Measurements from ENCODE around the gene PRXL2A.

The PRXL2A gene

DNA sequence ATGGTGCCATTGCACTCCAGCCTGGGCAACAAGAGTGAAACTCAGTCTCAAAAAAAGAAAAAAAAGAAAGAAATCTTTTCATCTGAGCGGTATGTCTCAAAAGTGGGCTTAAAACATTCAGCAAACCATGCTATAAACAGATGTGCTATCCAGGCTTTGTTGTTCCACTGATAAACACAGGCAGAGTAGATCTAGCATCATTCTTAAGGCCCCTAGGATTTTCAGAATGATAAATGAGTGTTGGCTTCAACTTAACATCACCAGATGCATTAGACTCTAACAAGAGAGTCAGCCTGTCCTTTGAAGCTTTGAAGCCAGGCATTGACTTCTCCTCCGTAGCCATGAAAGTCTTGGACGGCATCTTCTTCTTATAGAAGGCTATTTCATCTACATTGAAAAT, 28.6 kb upstream of the PRXL2A start:
- ChIA-PET POLR2A (no interaction called here), CTCF (interaction anchor here (1.1 to 7.1 kb wide), 6 partner anchors 13 to 283 kb away, joined by 3 to 57 read pairs (median 4); no protein-coding TSS in a partner anchor)
- no peak for TF ChIP-seq CTCF (IDR thresholded peaks at IDR 0.05; ENCODE audit: control extremely low read depth, extremely low read depth, low read depth, missing control alignments)
- DNase-seq (ENCODE audit: extremely low spot score), result no peak

DNA sequence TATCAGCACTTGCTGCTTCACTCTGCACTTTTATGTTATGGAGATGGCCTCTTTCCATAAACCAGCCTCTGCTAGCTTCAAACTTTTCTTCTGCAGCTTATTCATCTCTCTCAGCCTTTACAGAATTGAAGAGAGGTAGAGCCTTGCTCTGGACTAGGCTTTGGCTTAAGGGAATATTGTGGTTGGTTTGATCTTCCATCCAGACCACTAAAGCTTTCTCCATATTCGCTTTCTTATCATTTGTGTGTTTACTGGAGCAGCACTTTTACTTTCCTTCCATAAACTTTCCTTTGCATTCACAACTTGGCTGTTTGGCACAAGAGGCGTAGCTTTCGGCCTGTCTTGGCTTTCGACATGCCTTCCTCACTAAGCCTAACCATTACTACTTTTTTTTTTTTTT, 28.2 kb upstream of the PRXL2A start:
- DNase-seq (ENCODE audit: extremely low spot score), result no peak
- ChIA-PET POLR2A (no interaction called here), CTCF (interaction anchor here (1.1 to 7.1 kb wide), 5 partner anchors 12 to 283 kb away, joined by 3 to 57 read pairs (median 4); no protein-coding TSS in a partner anchor)
- no peak for TF ChIP-seq CTCF (IDR thresholded peaks at IDR 0.05; ENCODE audit: control extremely low read depth, extremely low read depth, low read depth, missing control alignments)

DNA sequence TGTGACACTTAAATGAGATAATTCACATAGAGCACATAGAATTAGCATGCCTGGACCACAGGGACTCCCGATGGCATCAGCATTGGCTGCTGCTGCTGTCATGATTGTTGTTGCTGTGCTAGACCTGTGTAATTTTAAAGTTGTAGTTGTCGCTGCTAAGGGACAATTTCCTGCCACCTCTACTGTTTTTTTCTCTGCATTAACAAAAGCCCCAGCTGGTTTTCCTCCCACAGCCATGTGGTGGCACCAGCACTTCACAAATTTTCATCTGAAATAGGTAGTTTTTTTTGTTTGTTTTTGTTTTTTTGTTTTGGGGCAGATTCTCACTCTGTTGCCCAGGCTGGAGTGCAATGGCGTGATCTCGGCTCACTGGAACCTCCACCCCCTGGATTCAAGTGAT, 25.4 kb upstream of the PRXL2A start:
- peak; percentile 60 for TF ChIP-seq CTCF (IDR thresholded peaks at IDR 0.05; ENCODE audit: control extremely low read depth, extremely low read depth, low read depth, missing control alignments)
- CTCF ChIA-PET, result interaction anchor here (0.9 to 7.1 kb wide), 18 partner anchors 10 to 216 kb away, joined by 3 to 57 read pairs (median 4); no protein-coding TSS in a partner anchor
- DNase-seq (ENCODE audit: extremely low spot score), result peak; percentile 58
- POLR2A ChIA-PET, result no interaction called here

- no peak for DNase-seq (ENCODE audit: extremely low spot score)
- POLR2A ChIA-PET, result no interaction called here
- CTCF ChIA-PET, result interaction anchor here (0.9 to 1.0 kb wide), 2 partner anchors 12 to 53 kb away, joined by 3 read pairs; no protein-coding TSS in a partner anchor
- no peak for TF ChIP-seq CTCF (IDR thresholded peaks at IDR 0.05; ENCODE audit: control extremely low read depth, extremely low read depth, low read depth, missing control alignments)
Observed at GRCh38 chr10:80390740-80391139, 17.6 kb upstream of the PRXL2A start.

- TF ChIP-seq CTCF (IDR thresholded peaks at IDR 0.05; ENCODE audit: control extremely low read depth, extremely low read depth, low read depth, missing control alignments), result no peak
- ChIA-PET CTCF (interaction anchor here (1.3 to 1.6 kb wide), 3 partner anchors 12 to 51 kb away, joined by 4 to 5 read pairs (median 4); no protein-coding TSS in a partner anchor), POLR2A (no interaction called here)
- no peak for DNase-seq (ENCODE audit: extremely low spot score)
Observed at GRCh38 chr10:80392250-80392649, 16.1 kb upstream of the PRXL2A start.

GRCh38 chr10:80394358-80394916, 13.9 kb upstream of the PRXL2A start:
- TF ChIP-seq CTCF (IDR thresholded peaks at IDR 0.05; ENCODE audit: control extremely low read depth, extremely low read depth, low read depth, missing control alignments), result no peak
- DNase-seq (ENCODE audit: extremely low spot score), result no peak
- ChIA-PET CTCF (interaction anchor here (1.1 to 1.5 kb wide), 2 partner anchors 9 to 12 kb away, joined by 3 to 5 read pairs; no protein-coding TSS in a partner anchor), POLR2A (no interaction called here)

Data from GM10248 (cell line).